SK-N-MC (cell line): ENCODE data around the gene RBMS1.

Experiments
- EZH2 ChIP-seq: fragments of 200-600 bp; sonication (generic); IDR thresholded peaks from one replicate; pipeline ENCODE4 v1.6.1; 2017; ENCODE audit warnings: antibody characterized with exemption
- FOXP2 ChIP-seq: optimal IDR thresholded peaks from 2 replicates; pipeline ENCODE3; 2011; ENCODE audit warnings: mild to moderate bottlenecking, moderate library complexity; ENCODE audit not compliant: insufficient read depth; ENCODE audit errors: extremely low read length, control extremely low read depth
- POLR2AphosphoS5 ChIP-seq: IDR thresholded peaks from 2 replicates; pipeline ENCODE4 v1.6.1; 2012; ENCODE audit warnings: mild to moderate bottlenecking, low read depth, low read length, borderline replicate concordance

DNA sequence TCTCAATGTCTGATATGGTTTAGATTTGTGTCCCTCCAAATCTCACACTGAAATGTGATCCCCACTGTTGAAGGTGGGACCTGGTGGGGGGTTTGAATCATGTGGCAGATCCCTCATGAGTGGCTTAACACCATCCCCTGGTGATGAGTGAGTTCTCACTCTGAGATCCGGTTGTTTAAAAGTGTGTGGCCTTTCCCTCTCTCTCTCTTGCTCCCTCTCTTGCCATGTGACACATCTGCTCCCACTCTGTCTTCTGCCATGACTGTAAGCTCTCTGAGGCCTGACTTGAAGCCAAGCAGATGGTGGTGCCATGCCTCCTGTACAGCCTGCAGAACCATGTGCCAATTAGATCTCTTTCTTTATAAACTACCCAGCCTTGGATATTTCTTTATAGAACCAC lies 108.8 kb downstream of the RBMS1 start:
- TF ChIP-seq EZH2 (no peak), POLR2AphosphoS5 (no peak), FOXP2 (no peak)
